ENCODE data around the gene ACER3. TPM values are rescaled to one million over a fixed set of nuclear protein-coding genes. Genes with fewer than 3 reads are reported as not detected.
A peak's percentile ranks its signal among the peaks of the same experiment; 100 is the strongest.

The ACER3 gene
- total RNA-seq, 1 donor from 2014 or later, result 27.6 TPM

DNA sequence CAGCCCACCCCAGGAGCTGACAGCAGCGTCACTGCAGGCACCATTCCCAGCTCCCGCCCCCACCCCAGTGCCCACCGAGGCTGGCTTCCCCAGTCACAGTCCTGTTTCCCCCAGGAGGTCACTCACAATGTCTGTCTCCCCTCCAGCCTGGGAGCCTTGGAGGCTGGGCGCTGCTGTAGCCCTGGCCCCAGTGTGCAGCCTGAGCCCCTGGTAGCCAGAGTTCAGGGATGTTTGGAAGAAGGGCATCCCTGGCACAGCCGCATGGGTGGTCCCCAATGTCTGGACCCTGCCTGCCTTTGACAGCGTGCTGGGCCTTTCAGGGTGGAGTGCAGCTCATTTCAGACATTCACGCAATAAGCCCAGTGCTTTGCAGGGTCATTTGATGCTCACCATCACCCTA lies 210.4 kb downstream of the ACER3 start:
- H3K4me3 ChIP-seq (ENCODE audit: low read depth, low read length), result no peak overlapping the region
- H3K36me3 ChIP-seq (ENCODE audit: control insufficient read depth, insufficient read depth, low read length), result no peaks in the 10 kb centered on the region
- no peak for DNase-seq (ENCODE audit: low read depth)
- no peak for TF ChIP-seq CTCF (IDR thresholded peaks at IDR 0.05; ENCODE audit: insufficient read depth, low read length, poor library complexity, severe bottlenecking)
- no peaks in the 10 kb centered on the region for H3K27me3 ChIP-seq (ENCODE audit: control insufficient read depth, insufficient read depth, low read length)

- no peak overlapping the region for H3K4me3 ChIP-seq (ENCODE audit: low read depth, low read length)
- no peak for TF ChIP-seq CTCF (IDR thresholded peaks at IDR 0.05; ENCODE audit: insufficient read depth, low read length, poor library complexity, severe bottlenecking)
- H3K36me3 ChIP-seq (ENCODE audit: control insufficient read depth, insufficient read depth, low read length), result no peaks in the 10 kb centered on the region
- DNase-seq (ENCODE audit: low read depth), result no peak
- no peaks in the 10 kb centered on the region for H3K27me3 ChIP-seq (ENCODE audit: control insufficient read depth, insufficient read depth, low read length)
Observed at GRCh38 chr11:77071671-77072605, 211.2 kb downstream of the ACER3 start.

DNA sequence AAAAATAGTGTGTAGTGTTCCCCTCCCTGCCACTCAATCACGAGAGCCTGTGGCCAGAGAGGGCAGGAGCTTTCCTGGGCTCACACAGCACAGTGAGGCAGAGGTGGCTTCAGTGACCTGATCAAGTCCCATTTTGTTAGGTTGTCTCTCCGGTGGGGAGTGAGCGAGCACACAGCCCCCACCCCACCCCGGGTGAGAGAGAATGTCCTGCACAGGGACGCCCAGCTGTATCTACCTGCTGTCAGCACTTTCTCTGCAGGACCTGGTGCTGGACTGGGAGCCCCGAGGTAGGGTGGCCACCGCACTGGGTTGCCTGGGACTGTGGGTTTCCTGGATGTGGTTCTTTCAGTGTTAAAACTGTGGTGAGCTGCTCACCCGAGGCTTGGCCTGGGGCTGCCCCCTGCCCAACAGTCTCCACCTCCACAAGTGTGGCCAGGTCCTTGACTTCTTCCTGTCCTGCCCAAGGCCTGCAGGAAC lies 212.2 kb downstream of the ACER3 start:
- no peak for TF ChIP-seq CTCF (IDR thresholded peaks at IDR 0.05; ENCODE audit: insufficient read depth, low read length, poor library complexity, severe bottlenecking)
- no peak overlapping the region for H3K4me3 ChIP-seq (ENCODE audit: low read depth, low read length)
- DNase-seq (ENCODE audit: low read depth), result no peak
- H3K27me3 ChIP-seq (ENCODE audit: control insufficient read depth, insufficient read depth, low read length), result no peaks in the 10 kb centered on the region
- no peaks in the 10 kb centered on the region for H3K36me3 ChIP-seq (ENCODE audit: control insufficient read depth, insufficient read depth, low read length)

- TF ChIP-seq CTCF (IDR thresholded peaks at IDR 0.05; ENCODE audit: insufficient read depth, low read length, poor library complexity, severe bottlenecking), result peak; percentile 47
- no peaks in the 10 kb centered on the region for H3K27me3 ChIP-seq (ENCODE audit: control insufficient read depth, insufficient read depth, low read length)
- H3K36me3 ChIP-seq (ENCODE audit: control insufficient read depth, insufficient read depth, low read length), result no peaks in the 10 kb centered on the region
- no peak overlapping the region for H3K4me3 ChIP-seq (ENCODE audit: low read depth, low read length)
- DNase-seq (ENCODE audit: low read depth), result peak; percentile 63
Observed at GRCh38 chr11:77073328-77074001, 212.7 kb downstream of the ACER3 start.

GRCh38 chr11:77074205-77074604 lies 213.5 kb downstream of the ACER3 start:
- Histone ChIP-seq H3K36me3 (ENCODE audit: control insufficient read depth, insufficient read depth, low read length) (no peaks in the 10 kb centered on the region), H3K27me3 (ENCODE audit: control insufficient read depth, insufficient read depth, low read length) (no peaks in the 10 kb centered on the region), H3K4me3 (ENCODE audit: low read depth, low read length) (no peak overlapping the region)
- no peak for DNase-seq (ENCODE audit: low read depth)
- no peak for TF ChIP-seq CTCF (IDR thresholded peaks at IDR 0.05; ENCODE audit: insufficient read depth, low read length, poor library complexity, severe bottlenecking)
